IMR-90 (cell line): ENCODE measurements around the gene C4B. TPM values are rescaled to one million over a fixed set of nuclear protein-coding genes. Genes with fewer than 3 reads are reported as not detected.
A peak's percentile ranks its signal among the peaks of the same experiment; 100 is the strongest.

Source experiments
- ATAC-seq: fragments of 200-7000 bp; cut with Tn5 transposase; 2 replicates; pipeline ENCODE4 v1.9.1; 2020; ENCODE audit warnings: low read depth, mild to moderate bottlenecking, moderate library complexity
- BruUV-seq: library from RNA; stranded (reverse); fragments of 400-500 nt; replicated peaks from 2 replicates; lab custom pipeline; 2021; lab: Mats Ljungman, UMichigan
- CTCF ChIA-PET: fragments of 300-600 bp; formaldehyde crosslinking; extraction: SDS; loops from one replicate; lab custom pipeline; 2021; ENCODE audit warnings: antibody characterized with exemption; lab: Yijun Ruan, JAX
- POLR2A ChIA-PET: fragments of 300-600 bp; sonication (Branson Sonifier 250); formaldehyde crosslinking; loops from one replicate; lab custom pipeline; 2022; ENCODE audit warnings: antibody characterized with exemption; ENCODE audit not compliant: unreplicated experiment; lab: Charles Lee
- DNase-seq: peaks from one replicate; pipeline ENCODE4 v3.0.0; 2013
- H2AFZ ChIP-seq: replicated peaks from 2 replicates; pipeline ENCODE3; 2013; ENCODE audit warnings: low read length, mild to moderate bottlenecking; ENCODE audit not compliant: poor library complexity
- H2AK5ac ChIP-seq: 2 replicates; pipeline ENCODE4 v1.6.1; 2013; ENCODE audit warnings: low read depth, low read length, inconsistent platforms
- H2AK9ac ChIP-seq: replicated peaks from 2 replicates; pipeline ENCODE3; 2013; ENCODE audit warnings: mild to moderate bottlenecking, low read depth, low read length, moderate library complexity; ENCODE audit not compliant: poor library complexity
- H2BK120ac ChIP-seq: 2 replicates; pipeline ENCODE4 v1.6.1; 2013; ENCODE audit warnings: low read depth, low read length, inconsistent platforms
- H2BK15ac ChIP-seq: 3 replicates; pipeline ENCODE4 v1.6.1; 2013; ENCODE audit warnings: low read depth, low read length, inconsistent platforms
- H2BK20ac ChIP-seq: 2 replicates; pipeline ENCODE4 v1.6.1; 2013; ENCODE audit warnings: low read depth, mild to moderate bottlenecking, inconsistent platforms, low read length, moderate library complexity
- H2BK5ac ChIP-seq: 2 replicates; pipeline ENCODE4 v1.6.1; 2013; ENCODE audit warnings: mild to moderate bottlenecking, low read depth, low read length, inconsistent platforms; ENCODE audit not compliant: poor library complexity, severe bottlenecking
- H3K14ac ChIP-seq: replicated peaks from 2 replicates; pipeline ENCODE4 v1.6.1; 2013; ENCODE audit warnings: low read depth, low read length, inconsistent platforms
- H3K18ac ChIP-seq: 2 replicates; pipeline ENCODE4 v1.6.1; 2013; ENCODE audit warnings: low read depth, low read length, control low read depth
- H3K23ac ChIP-seq: 2 replicates; pipeline ENCODE4 v1.6.1; 2013; ENCODE audit warnings: low read depth, low read length, inconsistent platforms
- H3K27ac ChIP-seq: 2 replicates; pipeline ENCODE4 v1.5.1; 2013; ENCODE audit warnings: mild to moderate bottlenecking, control low read depth, low read length; ENCODE audit not compliant: insufficient read depth
- H3K27me3 ChIP-seq: 2 replicates; pipeline ENCODE4 v1.6.1; 2013; ENCODE audit warnings: low read length; ENCODE audit not compliant: control insufficient read depth, insufficient read depth
- H3K36me3 ChIP-seq: 2 replicates; pipeline ENCODE4 v1.6.1; 2013; ENCODE audit warnings: low read length, mixed read lengths; ENCODE audit not compliant: control insufficient read depth, insufficient read depth
- H3K4ac ChIP-seq: 2 replicates; pipeline ENCODE4 v1.6.1; 2013; ENCODE audit warnings: low read depth, low read length, inconsistent platforms
- H3K4me1 ChIP-seq: 2 replicates; pipeline ENCODE4 v1.6.1; 2013; ENCODE audit warnings: low read length, mixed read lengths; ENCODE audit not compliant: control insufficient read depth, insufficient read depth
- H3K4me2 ChIP-seq: 2 replicates; pipeline ENCODE4 v1.6.1; 2013; ENCODE audit warnings: low read depth, mild to moderate bottlenecking, control low read depth, low read length, moderate library complexity
- H3K4me3 ChIP-seq: 2 replicates; pipeline ENCODE4 v1.5.1; 2013; ENCODE audit warnings: low read depth, mild to moderate bottlenecking, control low read depth, low read length, moderate library complexity; ENCODE audit not compliant: insufficient read depth
- H3K56ac ChIP-seq: 2 replicates; pipeline ENCODE4 v1.6.1; 2013; ENCODE audit warnings: low read length, inconsistent platforms; ENCODE audit not compliant: insufficient read depth; ENCODE audit errors: extremely low read depth
- H3K79me1 ChIP-seq, 2 experiments: 2 replicates each; pipeline ENCODE4 v1.6.1; 2013; ENCODE audit warnings: low read length in 2 of 2, inconsistent platforms in 1 of 2, low read depth in 1 of 2
- H3K9ac ChIP-seq: 2 replicates; pipeline ENCODE4 v1.6.1; 2013; ENCODE audit warnings: low read depth, low read length, control low read depth
- H3K9me1 ChIP-seq: 2 replicates; pipeline ENCODE4 v1.6.1; 2013; ENCODE audit warnings: low read length, inconsistent platforms; ENCODE audit not compliant: insufficient read depth
- H3K9me3 ChIP-seq: 2 replicates; pipeline ENCODE4 v1.6.1; 2013; ENCODE audit warnings: low read length; ENCODE audit not compliant: control insufficient read depth, insufficient read depth
- H4K20me1 ChIP-seq: 2 replicates; pipeline ENCODE4 v1.6.1; 2013; ENCODE audit warnings: low read length, inconsistent platforms; ENCODE audit not compliant: insufficient read depth
- H4K5ac ChIP-seq: 2 replicates; pipeline ENCODE4 v1.6.1; 2013; ENCODE audit warnings: mild to moderate bottlenecking, low read depth, low read length, control low read depth
- H4K8ac ChIP-seq, 2 experiments: 2 replicates each; pipeline ENCODE4 v1.6.1; 2013; ENCODE audit warnings: low read depth in 2 of 2, low read length in 2 of 2, control low read depth in 1 of 2, inconsistent platforms in 1 of 2
- H4K91ac ChIP-seq: 2 replicates; pipeline ENCODE4 v1.6.1; 2013; ENCODE audit warnings: low read depth, low read length, inconsistent platforms; ENCODE audit not compliant: insufficient read depth
- BHLHE40 ChIP-seq: fragments of 150-350 bp; IDR thresholded peaks from 2 replicates; pipeline ENCODE4 v1.6.1; 2016; ENCODE audit warnings: mild to moderate bottlenecking, low read depth, low read length
- CHD1 ChIP-seq: IDR thresholded peaks from 2 replicates; pipeline ENCODE4 v1.6.1; 2012; ENCODE audit warnings: low read depth, low read length, improper control_type of control experiment
- RFX5 ChIP-seq: IDR thresholded peaks from 2 replicates; pipeline ENCODE4 v1.8.0; 2012; ENCODE audit warnings: low read depth, mild to moderate bottlenecking, low read length, moderate library complexity
- SMC3 ChIP-seq: fragments of 150-350 bp; IDR thresholded peaks from 2 replicates; pipeline ENCODE4 v1.6.1; 2016; ENCODE audit warnings: low read depth, mild to moderate bottlenecking, antibody characterized with exemption, low read length, moderate library complexity
- WGBS, 2 experiments: methylation state at CpG; one replicate each; pipeline versions ENCODE4 v1.1.5 to v1.1.7; 2013; ENCODE audit warnings: missing lambda C conversion rate in 2 of 2; ENCODE audit not compliant: insufficient read length in 1 of 2; ENCODE audit errors: extremely low coverage in 2 of 2; 5-methylcytosine and 5-hydroxymethylcytosine counted together
- dilution Hi-C: fragments of 300-500 bp; cut with HindIII; formaldehyde crosslinking; loops from one replicate; pipeline ENCODE4 v1.14.3; 2018; ENCODE audit warnings: low sequenced_read_pairs; ENCODE audit not compliant: unreplicated experiment
- in situ Hi-C: fragments of 300-500 bp; cut with MboI; formaldehyde crosslinking; loops from 3 replicates; pipeline ENCODE4 v1.14.3; 2019; ENCODE audit warnings: low sequenced_read_pairs, inconsistent platforms, mixed read lengths
- intact Hi-C: fragments of 100-400 bp; cut with micrococcal nuclease; formaldehyde crosslinking; loops from 2 replicates; pipeline ENCODE4 v1.10.0; 2022
- polyA plus RNA-seq, 3 experiments: library from polyadenylated mRNA; depleted of rRNA; stranded (reverse); fragments of >200 nt; gene quantifications; 2 replicates each; pipeline ENCODE4 v1.2.3, GENCODE V29; 2012; ENCODE audit warnings: low replicate concordance in 1 of 3
- total RNA-seq: library from RNA; depleted of rRNA; stranded (reverse); fragments of >200 nt; gene quantifications from 2 replicates; pipeline ENCODE4 v1.2.3, GENCODE V29; 2012
- TF ChIP-seq, protein P1 (sequence below): fragments of 150-350 bp; IDR thresholded peaks from 2 replicates; pipeline ENCODE4 v1.6.1; 2017; ENCODE audit warnings: mild to moderate bottlenecking, antibody characterized with exemption, low read length, low read depth

Gene C4B
- total and polyA plus RNA-seq, 2 of the 4 experiments (the other 2 are of a cell fraction) = 0.54 to 4.2 TPM

DNA sequence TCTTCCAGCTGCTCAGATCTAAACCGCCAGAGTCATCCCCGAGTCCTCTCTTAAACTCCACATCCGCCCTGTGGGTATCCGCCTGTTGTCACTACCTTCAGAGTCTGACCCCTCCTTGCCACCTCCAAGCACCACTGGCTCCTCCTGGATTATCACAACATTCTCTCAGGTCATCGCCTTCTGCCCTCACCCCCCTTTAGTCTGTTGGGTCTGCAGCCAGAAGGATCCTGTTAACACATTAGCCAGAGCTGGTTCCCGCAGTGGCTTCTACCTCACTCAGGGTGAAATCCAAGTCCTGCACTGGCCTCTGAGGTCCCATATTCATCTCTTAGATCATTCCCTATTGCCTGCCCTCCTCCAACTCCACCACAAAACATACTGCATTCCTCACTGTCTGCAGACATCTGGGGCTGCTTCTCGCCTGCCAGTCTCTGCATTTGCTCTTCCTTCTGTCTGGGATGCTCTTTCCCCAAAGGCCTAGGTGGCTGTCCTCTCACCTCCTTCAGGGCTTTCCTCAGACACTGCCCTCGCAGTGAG is 60.5 kb downstream of the C4B start:
- Histone ChIP-seq H3K27me3 (peaks cover 9% of the 10 kb centered on the region), H3K4me2 (no peak overlapping the region), H3K27ac (no peak overlapping the region), H3K18ac (no peak overlapping the region), H3K9me3 (no peaks in the 10 kb centered on the region), H3K9me1 (peaks cover 11% of the 10 kb centered on the region; the same call in 1 of the 2 replicates), H2BK15ac (peak overlapping the region; percentile 14; the same call in 1 of the 3 replicates), H4K5ac (no peak overlapping the region), H4K8ac (no peak overlapping the region), H2BK120ac (no peak overlapping the region), H2AFZ (no peak overlapping the region), H3K79me1 (no peaks in the 10 kb centered on the region), H3K23ac (peak overlapping the region; percentile 4; the same call in 1 of the 2 replicates), H3K9ac (no peak overlapping the region), H3K4me1 (peaks cover 16% of the 10 kb centered on the region), H2BK5ac (no peak overlapping the region), H3K36me3 (no peaks in the 10 kb centered on the region), H4K20me1 (peaks cover 5% of the 10 kb centered on the region; the same call in 1 of the 2 replicates), H2AK9ac (no peak overlapping the region), H3K14ac (peak overlapping the region; percentile 55; the same call in 1 of the 2 replicates), H2AK5ac (peak overlapping the region; percentile 42; the same call in 1 of the 2 replicates), H3K4ac (no peak overlapping the region), H3K4me3 (no peak overlapping the region), H4K91ac (peak overlapping the region; percentile 18; the same call in 1 of the 2 replicates), H2BK20ac (peak overlapping the region; percentile 50; the same call in 1 of the 2 replicates), H3K56ac (no peak overlapping the region)
- TF ChIP-seq, protein P1, sequence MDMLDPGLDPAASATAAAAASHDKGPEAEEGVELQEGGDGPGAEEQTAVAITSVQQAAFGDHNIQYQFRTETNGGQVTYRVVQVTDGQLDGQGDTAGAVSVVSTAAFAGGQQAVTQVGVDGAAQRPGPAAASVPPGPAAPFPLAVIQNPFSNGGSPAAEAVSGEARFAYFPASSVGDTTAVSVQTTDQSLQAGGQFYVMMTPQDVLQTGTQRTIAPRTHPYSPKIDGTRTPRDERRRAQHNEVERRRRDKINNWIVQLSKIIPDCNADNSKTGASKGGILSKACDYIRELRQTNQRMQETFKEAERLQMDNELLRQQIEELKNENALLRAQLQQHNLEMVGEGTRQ = no peak
- no peak for TF ChIP-seq CHD1
- TF ChIP-seq BHLHE40 = no peak
- TF ChIP-seq SMC3 = no peak
- no peak for TF ChIP-seq RFX5
- dilution Hi-C loops = no loop called here
- ChIA-PET POLR2A (no interaction called here), CTCF (no interaction called here)
- no TSS peak for BruUV-seq
- ATAC-seq (peak; percentile 53), DNase-seq (peak; percentile 34)
- in situ Hi-C loops = no loop called here
- 85% methylated on average over 7 of the region's 8 CpGs; no CpG with 5 or more reads in 1 of the 2 experiments for WGBS, 2 experiments
- intact Hi-C loops = no loop called here
